Fibroblast of lung (primary cell): ENCODE measurements around the gene TRAF7. TPM values are rescaled to one million over a fixed set of nuclear protein-coding genes. Genes with fewer than 3 reads are reported as not detected.

Experiments used
- DNase-seq, 2 donors: peaks; one replicate each; pipeline versions ENCODE4 v3.0.0 to v3.0.0-alpha.2; 2010; ENCODE audit warnings: low read depth in 2 of 2
- H2AFZ ChIP-seq: 2 replicates; pipeline ENCODE4 v1.5.1; 2012; ENCODE audit warnings: low read length, control low read depth, inconsistent platforms
- H3K27ac ChIP-seq: 2 replicates; pipeline ENCODE4 v1.5.1; 2011; ENCODE audit warnings: low read length, control low read depth; ENCODE audit not compliant: insufficient read depth
- H3K27me3 ChIP-seq: 2 replicates; pipeline ENCODE4 v1.5.1; 2011; ENCODE audit warnings: mild to moderate bottlenecking, low read length; ENCODE audit not compliant: control insufficient read depth, insufficient read depth
- H3K36me3 ChIP-seq: 2 replicates; pipeline ENCODE4 v1.5.1; 2011; ENCODE audit warnings: low read length; ENCODE audit not compliant: control insufficient read depth, insufficient read depth
- H3K4me1 ChIP-seq: 2 replicates; pipeline ENCODE4 v1.5.1; 2011; ENCODE audit warnings: low read length; ENCODE audit not compliant: control insufficient read depth, insufficient read depth; ENCODE audit errors: extremely low read depth
- H3K4me2 ChIP-seq: 2 replicates; pipeline ENCODE4 v1.5.1; 2011; ENCODE audit warnings: low read length, control low read depth; ENCODE audit not compliant: insufficient read depth; ENCODE audit errors: extremely low read depth
- H3K4me3 ChIP-seq, 4 experiments: fragments of 200-600 bp in 1 of 4; sonication (generic) in 1 of 4; replicated peaks in 1 of 4; 2 replicates each; pipeline ENCODE4 v1.5.1; 2011 to 2016; ENCODE audit warnings: low read length in 4 of 4, low read depth in 3 of 4, mild to moderate bottlenecking in 3 of 4, control low read depth in 2 of 4, inconsistent platforms in 1 of 4, mixed read lengths in 1 of 4; ENCODE audit not compliant: insufficient read depth in 1 of 4; ENCODE audit errors: control extremely low read depth in 1 of 4
- H3K79me2 ChIP-seq: 2 replicates; pipeline ENCODE4 v1.5.1; 2012; ENCODE audit warnings: mild to moderate bottlenecking, low read length, inconsistent platforms; ENCODE audit not compliant: control insufficient read depth, insufficient read depth
- H3K9ac ChIP-seq: 2 replicates; pipeline ENCODE4 v1.5.1; 2011; ENCODE audit warnings: mild to moderate bottlenecking, low read length, control low read depth; ENCODE audit not compliant: insufficient read depth
- H3K9me3 ChIP-seq: 2 replicates; pipeline ENCODE4 v1.5.1; 2012; ENCODE audit warnings: low read depth, low read length; ENCODE audit not compliant: control insufficient read depth, insufficient read depth
- H4K20me1 ChIP-seq: 2 replicates; pipeline ENCODE4 v1.5.1; 2011; ENCODE audit warnings: low read length; ENCODE audit not compliant: control insufficient read depth, insufficient read depth; ENCODE audit errors: extremely low read depth
- EZH2 ChIP-seq: IDR thresholded peaks from 2 replicates; pipeline ENCODE4 v1.5.1; 2012; ENCODE audit warnings: low read length, control low read depth, mild to moderate bottlenecking; ENCODE audit errors: missing control alignments
- polyA plus RNA-seq, 2 donors: library from polyadenylated mRNA; depleted of rRNA in 1 of 2; stranded (reverse) in 1 of 2; unstranded in 1 of 2; fragments of >200 nt; gene quantifications; 2 replicates each; pipeline ENCODE4 v1.2.1, GENCODE V29; 2011 to 2012; ENCODE audit warnings: missing spikeins in 1 of 2
- total RNA-seq: library from RNA; depleted of rRNA; stranded (reverse); fragments of >200 nt; gene quantifications from 2 replicates; pipeline ENCODE4 v1.2.1, GENCODE V29; 2014
- TF ChIP-seq, protein P1 (sequence below), 2 donors: IDR thresholded peaks in 1 of 2; conservative IDR thresholded peaks in 1 of 2; 1 replicate in 1 of 2; 2 replicates in 1 of 2; pipeline ENCODE4 v1.5.1; 2011 to 2012; ENCODE audit warnings: low read length in 2 of 2, control low read depth in 1 of 2, inconsistent platforms in 1 of 2, low read depth in 1 of 2, mild to moderate bottlenecking in 1 of 2

TRAF7 gene
- total and polyA plus RNA-seq, 2 donors (not counting 1 experiment from before 2014, with no cell fraction given): 38.7 to 60.3 TPM

DNA sequence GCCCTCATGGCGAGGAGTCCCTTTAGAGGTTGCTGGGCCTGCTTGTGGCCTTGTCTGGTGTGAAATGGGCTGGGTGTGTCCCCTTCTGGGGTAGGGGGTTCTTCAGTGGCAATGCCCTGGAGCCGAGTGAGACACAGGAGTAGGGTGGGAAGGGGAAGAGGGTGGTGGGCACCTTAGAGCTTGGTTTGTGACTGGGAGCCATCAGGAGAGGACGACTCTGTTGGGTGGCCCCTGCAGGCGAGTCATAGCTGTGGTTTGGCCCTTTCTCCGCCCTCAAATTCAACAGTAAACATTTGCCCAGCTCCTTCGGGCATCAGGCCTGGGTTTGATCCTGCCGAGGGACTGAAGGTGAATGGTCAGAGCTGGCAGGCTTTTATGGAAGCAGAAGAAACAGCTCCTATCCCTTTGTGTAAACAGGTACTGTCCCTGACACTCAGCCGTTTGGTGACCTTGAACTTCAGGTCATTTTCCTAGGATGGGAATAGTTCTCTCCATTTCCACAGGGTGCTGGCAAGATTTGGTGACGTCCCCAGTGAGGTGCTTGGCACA lies 70.7 kb downstream of the TRAF7 start:
- Histone ChIP-seq H3K4me2 (peak overlapping the region; percentile 59), H3K9ac (no peak overlapping the region), H3K27ac (peak overlapping the region; percentile 20), H3K36me3 (peaks cover 11% of the 10 kb centered on the region), H3K4me3 (no peak overlapping the region), H3K27me3 (no peaks in the 10 kb centered on the region), H3K79me2 (peaks cover 40% of the 10 kb centered on the region), H3K4me1 (peaks cover 2% of the 10 kb centered on the region), H3K9me3 (no peaks in the 10 kb centered on the region), H2AFZ (no peak overlapping the region), H4K20me1 (no peaks in the 10 kb centered on the region)
- TF ChIP-seq, protein P1, sequence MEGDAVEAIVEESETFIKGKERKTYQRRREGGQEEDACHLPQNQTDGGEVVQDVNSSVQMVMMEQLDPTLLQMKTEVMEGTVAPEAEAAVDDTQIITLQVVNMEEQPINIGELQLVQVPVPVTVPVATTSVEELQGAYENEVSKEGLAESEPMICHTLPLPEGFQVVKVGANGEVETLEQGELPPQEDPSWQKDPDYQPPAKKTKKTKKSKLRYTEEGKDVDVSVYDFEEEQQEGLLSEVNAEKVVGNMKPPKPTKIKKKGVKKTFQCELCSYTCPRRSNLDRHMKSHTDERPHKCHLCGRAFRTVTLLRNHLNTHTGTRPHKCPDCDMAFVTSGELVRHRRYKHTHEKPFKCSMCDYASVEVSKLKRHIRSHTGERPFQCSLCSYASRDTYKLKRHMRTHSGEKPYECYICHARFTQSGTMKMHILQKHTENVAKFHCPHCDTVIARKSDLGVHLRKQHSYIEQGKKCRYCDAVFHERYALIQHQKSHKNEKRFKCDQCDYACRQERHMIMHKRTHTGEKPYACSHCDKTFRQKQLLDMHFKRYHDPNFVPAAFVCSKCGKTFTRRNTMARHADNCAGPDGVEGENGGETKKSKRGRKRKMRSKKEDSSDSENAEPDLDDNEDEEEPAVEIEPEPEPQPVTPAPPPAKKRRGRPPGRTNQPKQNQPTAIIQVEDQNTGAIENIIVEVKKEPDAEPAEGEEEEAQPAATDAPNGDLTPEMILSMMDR (conservative IDR thresholded peaks at IDR 0.05 in 1 of 2, IDR thresholded peaks at IDR 0.05 in 1 of 2; ENCODE audit: low read depth in 1 of 2, low read length in 2 of 2): no peak
- no peak for TF ChIP-seq EZH2
- no peak for DNase-seq

DNA sequence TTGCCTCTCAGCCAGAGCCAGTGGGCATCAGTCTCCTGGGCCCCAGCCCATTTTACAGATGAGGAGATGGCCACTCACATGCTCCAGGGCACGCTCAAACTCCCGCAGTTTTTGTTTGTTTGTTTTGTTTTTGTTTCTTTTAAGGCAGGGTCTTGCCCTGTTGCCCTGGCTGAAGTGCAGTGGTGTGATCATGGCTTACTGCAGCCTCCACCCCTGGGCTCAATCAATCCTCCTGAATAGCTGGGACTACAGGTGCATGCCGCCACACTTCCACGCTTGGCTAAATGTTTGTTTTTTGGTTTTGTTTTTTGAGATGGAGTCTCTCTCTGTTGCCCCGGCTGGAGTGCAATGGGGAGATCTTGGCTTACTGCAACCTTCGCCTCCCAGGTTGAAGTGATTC lies 71.3 kb downstream of the TRAF7 start:
- Histone ChIP-seq H3K9ac (no peak overlapping the region), H3K36me3 (peaks cover 14% of the 10 kb centered on the region), H3K4me1 (peaks cover 2% of the 10 kb centered on the region), H3K4me2 (no peak overlapping the region), H3K79me2 (peaks cover 40% of the 10 kb centered on the region), H2AFZ (no peak overlapping the region), H3K27me3 (no peaks in the 10 kb centered on the region), H3K4me3 (no peak overlapping the region), H4K20me1 (no peaks in the 10 kb centered on the region), H3K27ac (no peak overlapping the region), H3K9me3 (no peaks in the 10 kb centered on the region)
- TF ChIP-seq, protein P1 (conservative IDR thresholded peaks at IDR 0.05 in 1 of 2, IDR thresholded peaks at IDR 0.05 in 1 of 2; ENCODE audit: low read depth in 1 of 2, low read length in 2 of 2): no peak
- TF ChIP-seq EZH2: no peak
- no peak for DNase-seq

Other genes starting within 250 kb of the TRAF7 start
- gene HS3ST6, start 237.4 kb upstream of the TRAF7 start, total RNA-seq: not detected in 2 replicates
- not detected in 2 replicates for gene HS3ST6, start 237.4 kb upstream of the TRAF7 start, polyA plus RNA-seq
- 5.6 and 7.1 TPM in 2 replicates for gene MSRB1, start 212.6 kb upstream of the TRAF7 start, total RNA-seq
- 21.4 and 25.6 TPM in 2 replicates for gene MSRB1, start 212.6 kb upstream of the TRAF7 start, polyA plus RNA-seq
- gene RPL3L, start 201.1 kb upstream of the TRAF7 start, total RNA-seq: not detected in 2 replicates
- gene RPL3L, start 201.1 kb upstream of the TRAF7 start, polyA plus RNA-seq: not detected in 2 replicates
- 149 TPM in 2 replicates for gene NDUFB10, start 196.2 kb upstream of the TRAF7 start, total RNA-seq
- 123 and 152 TPM in 2 replicates for gene NDUFB10, start 196.2 kb upstream of the TRAF7 start, polyA plus RNA-seq
- gene RPS2, start 191.0 kb upstream of the TRAF7 start, total RNA-seq: 2,596 and 3,027 TPM in 2 replicates
- 1,683 and 2,648 TPM in 2 replicates for gene RPS2, start 191.0 kb upstream of the TRAF7 start, polyA plus RNA-seq
- not detected in 2 replicates for gene RNF151, start 188.9 kb upstream of the TRAF7 start, total RNA-seq
- gene RNF151, start 188.9 kb upstream of the TRAF7 start, polyA plus RNA-seq: not detected in 2 replicates
- 20.0 and 23.9 TPM in 2 replicates for gene TBL3, start 183.7 kb upstream of the TRAF7 start, total RNA-seq
- gene TBL3, start 183.7 kb upstream of the TRAF7 start, polyA plus RNA-seq: 14.6 and 25.4 TPM in 2 replicates
- under 0.01 TPM in 1 of 2 replicates, not detected in the other for gene NOXO1, start 174.3 kb upstream of the TRAF7 start, total RNA-seq
- 0.03 TPM in 2 replicates for gene NOXO1, start 174.3 kb upstream of the TRAF7 start, polyA plus RNA-seq
- gene GFER, start 171.6 kb upstream of the TRAF7 start, total RNA-seq: 13.1 and 13.2 TPM in 2 replicates
- 7.5 and 12.5 TPM in 2 replicates for gene GFER, start 171.6 kb upstream of the TRAF7 start, polyA plus RNA-seq
- 1.5 and 1.8 TPM in 2 replicates for gene SYNGR3, start 165.8 kb upstream of the TRAF7 start, total RNA-seq
- gene SYNGR3, start 165.8 kb upstream of the TRAF7 start, polyA plus RNA-seq: 1.8 and 6.0 TPM in 2 replicates
- 10.8 and 18.8 TPM in 2 replicates for gene ZNF598, start 146.0 kb upstream of the TRAF7 start, total RNA-seq
- gene ZNF598, start 146.0 kb upstream of the TRAF7 start, polyA plus RNA-seq: 11.6 and 18.7 TPM in 2 replicates
- gene NPW, start 136.0 kb upstream of the TRAF7 start, total RNA-seq: 0.26 and 0.99 TPM in 2 replicates
- 0.06 and 0.20 TPM in 2 replicates for gene NPW, start 136.0 kb upstream of the TRAF7 start, polyA plus RNA-seq
- 16.9 and 21.5 TPM in 2 replicates for gene NHERF2, start 128.9 kb upstream of the TRAF7 start, total RNA-seq
- gene NHERF2, start 128.9 kb upstream of the TRAF7 start, polyA plus RNA-seq: 30.7 and 38.0 TPM in 2 replicates
- 34.7 and 44.4 TPM in 2 replicates for gene NTHL1, start 107.9 kb upstream of the TRAF7 start, total RNA-seq
- 8.4 and 9.2 TPM in 2 replicates for gene NTHL1, start 107.9 kb upstream of the TRAF7 start, polyA plus RNA-seq
- gene TSC2, start 107.8 kb upstream of the TRAF7 start, total RNA-seq: 35.7 and 46.6 TPM in 2 replicates
- 24.5 and 39.6 TPM in 2 replicates for gene TSC2, start 107.8 kb upstream of the TRAF7 start, polyA plus RNA-seq
- gene PKD1, start 19.9 kb upstream of the TRAF7 start, total RNA-seq: 120 and 199 TPM in 2 replicates
- 15.2 and 16.3 TPM in 2 replicates for gene PKD1, start 19.9 kb upstream of the TRAF7 start, polyA plus RNA-seq
- gene RAB26, start 7.2 kb upstream of the TRAF7 start, total RNA-seq: 0.51 and 2.0 TPM in 2 replicates
- gene RAB26, start 7.2 kb upstream of the TRAF7 start, polyA plus RNA-seq: 0.43 and 1.3 TPM in 2 replicates
- gene CASKIN1, start 40.8 kb downstream of the TRAF7 start, total RNA-seq: 0.17 and 0.26 TPM in 2 replicates
- 0.01 TPM in 1 of 2 replicates, not detected in the other for gene CASKIN1, start 40.8 kb downstream of the TRAF7 start, polyA plus RNA-seq
- gene MLST8, start 49.7 kb downstream of the TRAF7 start, total RNA-seq: 16.8 and 22.3 TPM in 2 replicates
- gene MLST8, start 49.7 kb downstream of the TRAF7 start, polyA plus RNA-seq: 30.9 and 58.0 TPM in 2 replicates
- gene BRICD5, start 55.1 kb downstream of the TRAF7 start, total RNA-seq: 1.3 and 1.5 TPM in 2 replicates
- 0.23 and 0.33 TPM in 2 replicates for gene BRICD5, start 55.1 kb downstream of the TRAF7 start, polyA plus RNA-seq
- gene PGP, start 59.1 kb downstream of the TRAF7 start, total RNA-seq: 5.6 and 9.6 TPM in 2 replicates
- gene PGP, start 59.1 kb downstream of the TRAF7 start, polyA plus RNA-seq: 4.2 and 6.5 TPM in 2 replicates
- 24.9 and 31.2 TPM in 2 replicates for gene E4F1, start 67.8 kb downstream of the TRAF7 start, total RNA-seq
- 6.7 and 7.8 TPM in 2 replicates for gene E4F1, start 67.8 kb downstream of the TRAF7 start, polyA plus RNA-seq
- 0.77 and 0.99 TPM in 2 replicates for gene DNASE1L2, start 80.7 kb downstream of the TRAF7 start, total RNA-seq
- gene DNASE1L2, start 80.7 kb downstream of the TRAF7 start, polyA plus RNA-seq: 0.34 and 0.40 TPM in 2 replicates
- gene ECI1, start 95.8 kb downstream of the TRAF7 start, total RNA-seq: 35.8 and 40.3 TPM in 2 replicates
- gene ECI1, start 95.8 kb downstream of the TRAF7 start, polyA plus RNA-seq: 18.6 and 18.8 TPM in 2 replicates
- 38.1 and 44.9 TPM in 2 replicates for gene RNPS1, start 112.3 kb downstream of the TRAF7 start, total RNA-seq
- 115 and 194 TPM in 2 replicates for gene RNPS1, start 112.3 kb downstream of the TRAF7 start, polyA plus RNA-seq
- gene ABCA3, start 184.9 kb downstream of the TRAF7 start, total RNA-seq: 1.5 and 6.1 TPM in 2 replicates
- 1.7 and 3.2 TPM in 2 replicates for gene ABCA3, start 184.9 kb downstream of the TRAF7 start, polyA plus RNA-seq